HL-60 (cell line): ENCODE data around the gene GPR157.

Experiments
- CTCF ChIP-seq: IDR thresholded peaks from one replicate; pipeline ENCODE4 v1.5.1; 2011; ENCODE audit warnings: low read length, control low read depth, inconsistent platforms; ENCODE audit not compliant: insufficient read depth
- POLR2AphosphoS5 ChIP-seq: IDR thresholded peaks from 2 replicates; pipeline ENCODE4 v1.6.1; 2012; ENCODE audit warnings: low read depth
- REST ChIP-seq: IDR thresholded peaks from 2 replicates; pipeline ENCODE4 v1.6.1; 2012; ENCODE audit warnings: low read depth; ENCODE audit not compliant: insufficient replicate concordance

- TF ChIP-seq CTCF (no peak), POLR2AphosphoS5 (no peak), REST (no peak)
Measured at GRCh38 chr1:9107136-9107535, 21.8 kb downstream of the GPR157 start.
